PFSK-1 (cell line): ENCODE measurements around the gene GALNT18.

Experiments used
- FOXP2 ChIP-seq: optimal IDR thresholded peaks from 2 replicates; pipeline ENCODE3; 2011; ENCODE audit warnings: borderline replicate concordance, control low read depth, inconsistent platforms; ENCODE audit not compliant: insufficient read depth; ENCODE audit errors: extremely low read length, extremely low read depth
- POLR2AphosphoS5 ChIP-seq: IDR thresholded peaks from 2 replicates; pipeline ENCODE4 v1.6.1; 2012; ENCODE audit warnings: low read depth, mild to moderate bottlenecking, control low read depth, low read length, moderate library complexity
- SIN3A ChIP-seq: IDR thresholded peaks from 2 replicates; pipeline ENCODE4 v1.6.1; 2012; ENCODE audit warnings: mild to moderate bottlenecking, low read length, moderate library complexity, borderline replicate concordance; ENCODE audit not compliant: insufficient read depth
- TAF1 ChIP-seq: IDR thresholded peaks from 2 replicates; pipeline ENCODE4 v1.6.1; 2012; ENCODE audit warnings: low read length, control low read depth, borderline replicate concordance; ENCODE audit not compliant: insufficient read depth
- TF ChIP-seq, protein P1 (sequence below), 2 experiments: IDR thresholded peaks; 2 replicates each; pipeline versions ENCODE4 v1.6.1 to v1.8.0; 2011 to 2012; ENCODE audit warnings: low read depth in 2 of 2, low read length in 2 of 2, control low read depth in 1 of 2, inconsistent platforms in 1 of 2, mild to moderate bottlenecking in 1 of 2, moderate library complexity in 1 of 2; ENCODE audit not compliant: insufficient read depth in 1 of 2

Gene GALNT18

DNA sequence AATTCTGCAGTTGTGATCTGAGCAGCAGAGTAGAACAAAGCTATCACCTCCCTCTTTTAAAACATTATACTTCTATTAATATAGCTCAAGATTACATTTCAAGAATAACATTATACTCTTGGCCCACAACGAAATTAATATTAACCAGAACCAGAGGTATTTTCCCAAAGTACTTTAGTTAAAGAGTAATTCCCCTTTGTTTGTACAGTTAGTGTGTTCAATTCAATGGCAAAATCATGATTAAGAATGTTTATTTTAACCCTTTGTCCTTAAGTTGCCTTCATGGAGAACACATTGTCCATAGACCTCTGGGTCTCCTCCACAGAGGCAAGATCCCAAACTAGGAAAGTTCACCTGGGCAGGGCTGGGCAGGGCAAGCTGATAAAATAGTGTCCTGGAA lies 180.7 kb downstream of the GALNT18 start:
- TF ChIP-seq, protein P1, sequence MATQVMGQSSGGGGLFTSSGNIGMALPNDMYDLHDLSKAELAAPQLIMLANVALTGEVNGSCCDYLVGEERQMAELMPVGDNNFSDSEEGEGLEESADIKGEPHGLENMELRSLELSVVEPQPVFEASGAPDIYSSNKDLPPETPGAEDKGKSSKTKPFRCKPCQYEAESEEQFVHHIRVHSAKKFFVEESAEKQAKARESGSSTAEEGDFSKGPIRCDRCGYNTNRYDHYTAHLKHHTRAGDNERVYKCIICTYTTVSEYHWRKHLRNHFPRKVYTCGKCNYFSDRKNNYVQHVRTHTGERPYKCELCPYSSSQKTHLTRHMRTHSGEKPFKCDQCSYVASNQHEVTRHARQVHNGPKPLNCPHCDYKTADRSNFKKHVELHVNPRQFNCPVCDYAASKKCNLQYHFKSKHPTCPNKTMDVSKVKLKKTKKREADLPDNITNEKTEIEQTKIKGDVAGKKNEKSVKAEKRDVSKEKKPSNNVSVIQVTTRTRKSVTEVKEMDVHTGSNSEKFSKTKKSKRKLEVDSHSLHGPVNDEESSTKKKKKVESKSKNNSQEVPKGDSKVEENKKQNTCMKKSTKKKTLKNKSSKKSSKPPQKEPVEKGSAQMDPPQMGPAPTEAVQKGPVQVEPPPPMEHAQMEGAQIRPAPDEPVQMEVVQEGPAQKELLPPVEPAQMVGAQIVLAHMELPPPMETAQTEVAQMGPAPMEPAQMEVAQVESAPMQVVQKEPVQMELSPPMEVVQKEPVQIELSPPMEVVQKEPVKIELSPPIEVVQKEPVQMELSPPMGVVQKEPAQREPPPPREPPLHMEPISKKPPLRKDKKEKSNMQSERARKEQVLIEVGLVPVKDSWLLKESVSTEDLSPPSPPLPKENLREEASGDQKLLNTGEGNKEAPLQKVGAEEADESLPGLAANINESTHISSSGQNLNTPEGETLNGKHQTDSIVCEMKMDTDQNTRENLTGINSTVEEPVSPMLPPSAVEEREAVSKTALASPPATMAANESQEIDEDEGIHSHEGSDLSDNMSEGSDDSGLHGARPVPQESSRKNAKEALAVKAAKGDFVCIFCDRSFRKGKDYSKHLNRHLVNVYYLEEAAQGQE (IDR thresholded peaks at IDR 0.05; ENCODE audit: insufficient read depth in 1 of 2, low read depth in 2 of 2, low read length in 2 of 2) = no peak
- TF ChIP-seq POLR2AphosphoS5 (no peak), SIN3A (no peak), FOXP2 (no peak), TAF1 (no peak)

DNA sequence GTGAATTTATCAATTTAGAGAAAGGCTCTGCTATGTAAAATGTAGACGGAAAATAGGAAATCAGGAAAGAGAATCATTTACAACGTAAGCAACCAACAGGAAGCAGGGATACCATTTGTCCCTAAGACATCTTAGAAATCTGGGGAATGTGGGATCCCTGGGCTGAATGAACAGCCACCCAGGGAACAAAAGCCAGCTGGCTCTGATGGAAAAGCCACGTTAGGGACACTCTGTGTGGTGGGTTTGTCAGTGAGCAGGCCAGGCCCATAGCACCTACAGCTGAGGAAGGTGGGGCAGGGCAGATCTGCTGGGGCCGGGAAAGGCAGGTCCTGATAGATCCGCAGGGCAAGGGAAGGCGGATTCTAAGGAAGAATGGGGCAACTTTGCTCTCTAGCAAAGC lies 181.7 kb downstream of the GALNT18 start:
- TF ChIP-seq TAF1 (no peak), FOXP2 (no peak), SIN3A (no peak), POLR2AphosphoS5 (no peak)
- TF ChIP-seq, protein P1 (IDR thresholded peaks at IDR 0.05; ENCODE audit: insufficient read depth in 1 of 2, low read depth in 2 of 2, low read length in 2 of 2) = no peak

DNA sequence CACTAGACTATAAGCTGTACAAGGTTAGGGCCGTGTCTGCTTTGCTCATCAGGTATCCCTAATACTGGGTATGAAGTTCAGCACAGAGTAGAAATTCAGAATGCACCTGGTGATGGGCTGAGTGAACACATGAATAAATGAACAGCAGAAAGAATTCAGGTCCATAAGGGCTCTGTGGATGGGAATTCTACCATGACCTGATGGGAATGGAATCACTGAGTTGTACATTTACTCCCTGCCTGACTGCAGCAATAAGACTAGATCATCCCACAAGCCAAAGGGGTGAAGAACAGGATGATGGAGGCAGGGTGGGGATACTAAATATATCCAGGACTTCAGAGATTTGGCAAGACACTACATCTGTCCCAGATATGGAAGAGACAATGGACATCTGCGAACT lies 182.2 kb downstream of the GALNT18 start:
- TF ChIP-seq TAF1 (no peak), SIN3A (no peak), FOXP2 (no peak), POLR2AphosphoS5 (no peak)
- TF ChIP-seq, protein P1 (IDR thresholded peaks at IDR 0.05; ENCODE audit: insufficient read depth in 1 of 2, low read depth in 2 of 2, low read length in 2 of 2) = no peak

DNA sequence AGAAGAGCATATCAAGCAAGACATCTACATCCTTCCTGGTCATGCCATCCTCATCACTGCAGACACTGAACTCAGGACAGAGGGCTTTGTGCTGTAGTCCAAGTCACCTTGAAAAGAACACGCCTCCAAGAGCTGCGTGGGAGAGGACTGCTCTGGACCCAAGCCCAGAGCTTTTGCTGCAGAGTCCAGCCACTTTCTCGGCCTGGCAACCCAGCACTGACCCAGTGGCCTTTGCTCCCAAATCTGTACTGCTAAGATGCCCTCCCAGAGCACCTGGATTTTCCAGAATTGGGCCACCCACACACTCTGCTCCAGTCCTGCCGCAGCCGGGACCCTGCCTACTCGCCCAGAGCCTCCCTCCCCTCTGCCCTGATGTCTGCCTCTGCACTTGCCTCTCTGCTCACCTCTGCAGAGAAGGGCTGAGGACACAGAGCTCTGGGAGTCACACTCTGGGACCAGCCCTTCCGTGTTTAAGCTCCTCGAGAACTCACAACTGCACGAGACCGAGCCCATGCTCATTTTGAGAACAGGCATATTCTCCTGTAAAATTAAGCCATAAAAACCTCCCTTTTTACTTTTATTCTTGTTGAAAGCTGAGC lies 185.0 kb downstream of the GALNT18 start:
- TF ChIP-seq, protein P1 (IDR thresholded peaks at IDR 0.05; ENCODE audit: insufficient read depth in 1 of 2, low read depth in 2 of 2, low read length in 2 of 2) = no peak
- TF ChIP-seq POLR2AphosphoS5 = no peak
- no peak for TF ChIP-seq SIN3A
- no peak for TF ChIP-seq FOXP2
- TF ChIP-seq TAF1 = no peak

DNA sequence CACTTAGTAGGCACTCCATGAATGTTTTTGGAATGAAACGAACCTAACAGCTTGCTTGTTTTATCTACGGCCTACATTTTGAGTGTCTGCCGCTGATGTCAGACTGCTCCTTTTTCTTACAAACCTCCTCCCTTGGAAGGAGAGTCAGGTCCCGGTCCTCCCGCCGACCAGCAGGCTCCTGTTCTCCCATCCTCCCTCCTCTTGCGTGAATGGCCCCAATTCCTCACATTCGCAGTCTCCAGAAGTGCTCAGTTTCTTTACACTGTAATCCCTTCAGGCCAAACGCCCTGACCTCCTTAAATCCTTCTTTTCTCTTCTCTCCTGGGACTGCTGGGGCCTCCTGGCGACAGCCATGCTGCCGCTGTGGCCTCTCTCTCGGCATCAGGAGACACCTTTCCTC lies 186.2 kb downstream of the GALNT18 start:
- TF ChIP-seq FOXP2 (no peak), SIN3A (no peak), POLR2AphosphoS5 (no peak)
- TF ChIP-seq, protein P1 (IDR thresholded peaks at IDR 0.05; ENCODE audit: insufficient read depth in 1 of 2, low read depth in 2 of 2, low read length in 2 of 2) = no peak
